ENCODE results near the gene GMNC. TPM values are rescaled to one million over a fixed set of nuclear protein-coding genes. Genes with fewer than 3 reads are reported as not detected.
"Not testable (repeated sequence)": the region's sequence is repeated elsewhere in the genome, so short reads cannot be mapped to it uniquely, and the experiment has no call there.

Gene GMNC, protein sequence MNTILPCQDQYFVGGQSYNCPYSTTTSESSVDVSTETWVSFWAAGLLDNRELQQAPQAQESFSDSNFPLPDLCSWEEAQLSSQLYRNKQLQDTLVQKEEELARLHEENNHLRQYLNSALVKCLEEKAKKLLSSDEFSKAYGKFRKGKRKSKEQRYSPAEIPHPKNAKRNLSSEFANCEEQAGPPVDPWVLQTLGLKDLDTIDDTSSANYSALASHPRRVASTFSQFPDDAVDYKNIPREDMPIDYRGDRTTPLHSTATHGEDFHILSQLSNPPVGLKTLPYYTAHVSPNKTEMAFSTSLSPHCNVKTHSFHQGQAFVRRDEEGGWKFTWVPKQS
- 0.19 TPM for total RNA-seq
- long read RNA-seq = 0 reads

DNA sequence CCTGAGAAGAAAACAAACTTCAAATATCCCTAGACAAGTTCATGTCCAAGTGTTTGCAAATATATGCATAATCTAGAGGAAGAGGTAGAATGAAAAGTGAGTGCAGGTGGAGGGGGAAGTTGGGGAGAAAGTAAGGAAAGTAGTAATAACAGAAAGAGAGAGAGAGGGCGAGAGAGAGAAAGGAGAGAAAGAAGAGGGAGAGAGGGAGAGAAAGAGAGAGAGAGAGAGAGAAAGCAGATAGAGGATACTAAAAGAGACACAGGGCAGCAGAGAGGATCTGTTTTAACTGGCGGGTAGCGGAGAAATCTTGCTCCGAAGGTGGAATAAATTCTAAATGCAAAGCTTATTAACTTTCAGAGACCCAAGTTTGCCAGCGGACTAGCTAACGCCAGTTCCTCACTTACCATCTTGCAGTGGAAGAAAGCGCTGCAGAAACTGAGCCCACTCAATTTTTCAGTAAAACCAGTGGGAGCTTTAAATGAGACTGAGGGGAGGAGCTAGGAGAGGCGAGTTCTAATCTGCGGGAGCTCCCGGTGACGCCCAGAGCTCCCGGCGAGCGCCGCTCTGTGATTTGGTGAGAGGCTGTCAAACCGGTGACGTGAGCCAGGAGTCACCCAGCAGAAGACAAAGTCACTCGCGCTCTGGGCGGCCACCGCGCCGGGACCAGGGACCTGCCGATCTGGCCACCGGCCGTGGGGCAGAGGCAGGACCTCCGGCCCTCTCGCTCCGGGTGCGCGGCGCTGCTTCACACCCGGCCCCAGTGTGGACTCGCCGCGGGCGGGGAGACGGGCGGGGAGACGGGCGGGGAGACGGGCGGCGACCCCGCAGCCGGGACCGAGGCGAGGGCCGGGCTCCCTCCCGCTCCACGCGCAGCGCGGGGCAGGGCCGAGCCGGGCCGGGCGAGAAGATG lies at the start of gene GMNC:
Gene GMNC (minus strand): TSS at position 486 of the 910 bp plus-strand sequence. CDS start 79 bp downstream, at position 407.
- peak; percentile 93 for DNase-seq (ENCODE audit: low spot score)
- intact Hi-C loops (cut with DNase I) = no loop called here

DNA sequence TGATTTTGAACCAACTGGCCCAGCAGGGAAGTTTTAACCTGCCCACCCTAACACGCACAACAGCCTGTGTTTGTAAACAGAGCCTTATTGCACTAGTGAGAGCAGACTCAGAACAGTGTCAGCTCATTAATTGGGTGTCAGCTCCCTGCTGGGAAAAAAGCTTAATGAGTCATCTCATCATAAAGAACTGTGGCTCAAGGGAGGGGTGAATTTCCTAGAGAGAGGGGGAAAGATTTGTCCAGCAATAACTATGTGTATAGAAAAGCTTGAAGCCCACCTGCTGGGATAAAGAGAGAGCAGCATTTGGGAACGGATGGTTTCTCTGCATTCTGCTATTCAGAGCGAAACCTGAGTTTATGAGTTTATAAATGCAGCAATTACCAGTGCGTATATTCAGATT lies 48.9 kb upstream of the GMNC start:
- intact Hi-C loops (cut with DNase I) = no loop called here
- DNase-seq (ENCODE audit: low spot score) = no peak

DNA sequence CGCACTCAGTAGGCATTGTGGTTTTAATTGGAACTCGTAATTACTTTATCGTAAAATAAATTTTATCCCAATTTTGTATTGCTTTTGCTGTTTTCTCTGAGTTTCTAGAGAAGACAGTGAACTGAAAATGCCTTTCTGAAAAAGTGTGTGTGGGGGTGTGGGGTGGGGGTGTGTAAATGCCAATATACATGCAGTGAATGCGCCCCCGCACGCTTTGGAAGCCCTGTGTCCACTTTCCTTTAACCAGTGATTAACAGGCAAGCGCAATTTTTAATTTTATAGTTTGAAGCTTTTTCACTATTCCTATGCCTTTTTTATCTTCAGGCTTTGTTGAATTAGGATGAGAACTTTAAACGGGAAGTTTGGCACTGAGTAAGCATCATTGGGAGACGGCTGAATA lies 47.4 kb upstream of the GMNC start:
- intact Hi-C loops (cut with DNase I) = no loop called here
- DNase-seq (ENCODE audit: low spot score) = no peak

- intact Hi-C loops (cut with DNase I) = no loop called here
- no peak for DNase-seq (ENCODE audit: low spot score)
Observed at GRCh38 chr3:190903156-190903555, 40.7 kb upstream of the GMNC start.

- intact Hi-C loops (cut with DNase I) = no loop called here
- DNase-seq (ENCODE audit: low spot score) = no peak
Observed at GRCh38 chr3:190902292-190902691, 39.8 kb upstream of the GMNC start.

GRCh38 chr3:190892395-190892902 lies 30.0 kb upstream of the GMNC start:
- intact Hi-C loops (cut with DNase I) = no loop called here

GRCh38 chr3:190886945-190887344 lies 24.5 kb upstream of the GMNC start:
- no peak for DNase-seq (ENCODE audit: low spot score)
- intact Hi-C loops (cut with DNase I) = no loop called here

More at GRCh38 chr3:190892395-190892902, 30.0 kb upstream of the GMNC start:
- no peak for DNase-seq (ENCODE audit: low spot score)

GRCh38 chr3:190883973-190884832 lies 21.7 kb upstream of the GMNC start:
- intact Hi-C loops (cut with DNase I) = loop anchor here (5.0 kb wide), 1 partner anchor 168 kb away; no protein-coding TSS in a partner anchor
- no peak for DNase-seq (ENCODE audit: low spot score)

- intact Hi-C loops (cut with DNase I) = loop anchor here (5.0 kb wide), 1 partner anchor 169 kb away; no protein-coding TSS in a partner anchor
- no peak for DNase-seq (ENCODE audit: low spot score)
Observed at GRCh38 chr3:190883141-190883540, 20.6 kb upstream of the GMNC start.

DNA sequence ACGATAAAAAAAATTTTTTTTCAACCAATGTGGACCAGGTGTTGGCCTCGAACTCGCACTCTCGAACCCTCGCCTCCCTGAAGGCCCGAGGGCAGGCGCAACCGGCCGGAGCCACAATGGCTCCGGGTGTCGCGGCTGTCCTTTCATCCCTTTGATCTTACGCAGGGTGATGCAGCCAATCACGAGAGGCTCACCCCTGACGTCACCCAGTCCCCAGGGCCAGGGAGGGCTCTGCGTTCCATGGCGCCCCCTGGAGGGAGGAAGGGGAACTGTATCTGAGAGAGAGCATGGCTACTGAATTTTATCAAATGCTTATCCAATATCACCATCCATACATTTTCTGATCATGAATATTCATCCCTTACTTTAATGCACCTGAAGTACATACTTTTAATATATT lies 15.4 kb upstream of the GMNC start:
- no peak for DNase-seq (ENCODE audit: low spot score)
- intact Hi-C loops (cut with DNase I) = no loop called here

GRCh38 chr3:190876433-190876832 lies 13.9 kb upstream of the GMNC start:
- intact Hi-C loops (cut with DNase I) = not testable (repeated sequence)

GRCh38 chr3:190875061-190875460 lies 12.6 kb upstream of the GMNC start:
- intact Hi-C loops (cut with DNase I); DNase-seq (ENCODE audit: low spot score): not testable (repeated sequence)

More at GRCh38 chr3:190876433-190876832, 13.9 kb upstream of the GMNC start:
- DNase-seq (ENCODE audit: low spot score) = not testable (repeated sequence)

GRCh38 chr3:190870127-190870526 lies 7.6 kb upstream of the GMNC start:
- no peak for DNase-seq (ENCODE audit: low spot score)
- intact Hi-C loops (cut with DNase I) = no loop called here

DNA sequence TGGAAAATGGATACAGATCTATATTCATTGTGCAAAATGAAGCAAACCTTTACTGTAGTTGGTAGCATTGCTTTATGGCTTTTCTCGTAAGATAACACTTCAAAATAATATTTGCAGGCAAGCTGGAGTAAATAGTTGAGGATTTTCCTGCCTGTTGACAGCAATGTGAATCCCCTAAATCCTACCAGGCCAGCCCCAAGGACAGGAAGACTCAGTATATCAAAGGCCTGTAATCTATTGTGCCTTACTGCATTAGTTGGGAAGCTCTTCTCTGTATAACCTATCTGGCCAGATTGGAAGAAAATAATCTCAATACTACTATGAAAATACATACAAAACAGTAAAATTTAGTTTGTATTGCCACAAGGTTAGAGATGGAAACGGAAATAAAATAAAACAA lies 4.6 kb upstream of the GMNC start:
- intact Hi-C loops (cut with DNase I) = no loop called here
- no peak for DNase-seq (ENCODE audit: low spot score)

DNA sequence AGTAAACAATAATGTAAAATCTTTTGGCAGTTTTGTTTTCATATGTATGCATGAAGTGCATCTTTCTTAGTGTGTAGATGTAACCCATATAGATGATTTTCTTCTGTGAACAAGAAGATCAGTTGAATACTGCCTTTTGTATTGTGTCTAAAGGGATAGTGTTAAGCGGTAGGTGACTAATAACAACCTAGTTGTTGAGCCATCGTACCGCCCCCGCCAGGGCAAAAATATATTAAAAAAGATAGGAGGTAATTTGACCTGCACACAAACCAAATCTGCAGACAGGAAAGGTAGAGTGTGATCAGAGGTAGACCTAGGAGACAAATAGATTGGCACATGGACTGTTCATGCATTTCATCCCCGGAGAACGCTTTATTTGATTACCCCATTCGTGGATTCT lies 3.3 kb upstream of the GMNC start:
- intact Hi-C loops (cut with DNase I) = no loop called here
- DNase-seq (ENCODE audit: low spot score) = no peak

DNA sequence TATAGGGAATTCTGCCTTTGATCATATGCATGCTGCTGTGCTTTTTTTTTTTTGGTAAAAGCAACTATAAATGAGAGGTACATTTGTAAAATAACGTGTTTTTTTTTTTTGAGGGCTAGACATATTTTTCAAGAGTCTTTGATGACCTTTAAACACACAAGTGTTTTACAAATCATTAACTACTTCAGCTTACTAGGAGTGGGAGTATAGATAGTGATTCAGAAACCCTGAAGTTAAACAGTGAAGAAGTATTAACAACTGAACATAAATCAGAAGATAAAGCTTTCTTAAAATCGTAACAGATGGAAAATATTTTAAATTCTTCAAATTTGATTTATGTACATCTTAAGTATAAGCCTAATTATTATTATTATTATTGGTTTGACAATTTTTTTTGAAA lies 2.9 kb upstream of the GMNC start:
- intact Hi-C loops (cut with DNase I) = no loop called here
- no peak for DNase-seq (ENCODE audit: low spot score)

GRCh38 chr3:190864002-190864401 lies 1.5 kb upstream of the GMNC start:
- DNase-seq (ENCODE audit: low spot score) = no peak
- intact Hi-C loops (cut with DNase I) = no loop called here

GRCh38 chr3:190863119-190863465 lies 598 bp upstream of the GMNC start:
- intact Hi-C loops (cut with DNase I) = no loop called here
- no peak for DNase-seq (ENCODE audit: low spot score)

DNA sequence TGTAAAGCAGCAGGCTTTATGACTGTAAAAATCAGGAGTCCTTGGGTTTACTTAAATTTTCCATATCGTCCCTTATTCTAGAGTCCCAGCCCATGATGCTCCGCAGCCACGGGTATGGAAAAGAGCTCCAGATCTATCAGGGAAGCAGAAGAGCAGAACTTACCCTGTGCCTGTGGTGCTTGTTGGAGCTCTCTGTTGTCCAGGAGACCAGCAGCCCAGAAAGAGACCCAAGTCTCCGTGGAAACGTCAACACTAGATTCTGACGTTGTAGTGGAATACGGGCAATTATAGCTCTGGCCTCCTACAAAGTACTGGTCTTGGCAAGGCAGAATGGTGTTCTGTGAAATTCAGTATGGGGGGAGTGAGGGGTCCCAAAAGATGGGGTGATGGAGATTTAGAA lies 2.0 kb downstream of the GMNC start:
- no peak for DNase-seq (ENCODE audit: low spot score)
- intact Hi-C loops (cut with DNase I) = no loop called here

- intact Hi-C loops (cut with DNase I) = no loop called here
- DNase-seq (ENCODE audit: low spot score) = no peak
Observed at GRCh38 chr3:190855151-190855550, 7.3 kb downstream of the GMNC start.

All from cardiac septum (tissue), 1 donor.